Stimulated activated CD4-positive, alpha-beta T cell treated with anti-CD3 and anti-CD28 coated beads, Interleukin-2, amount 100 ng/mL, for 24 hours (primary cell): ENCODE data around the gene MCEE.
"Not testable (repeated sequence)": the region's sequence is repeated elsewhere in the genome, so short reads cannot be mapped to it uniquely, and the experiment has no call there.

Source experiments
- DNase-seq, 2 donors: peaks; one replicate each; pipeline ENCODE4 v3.0.0-alpha.2; 2020

MCEE gene

DNA sequence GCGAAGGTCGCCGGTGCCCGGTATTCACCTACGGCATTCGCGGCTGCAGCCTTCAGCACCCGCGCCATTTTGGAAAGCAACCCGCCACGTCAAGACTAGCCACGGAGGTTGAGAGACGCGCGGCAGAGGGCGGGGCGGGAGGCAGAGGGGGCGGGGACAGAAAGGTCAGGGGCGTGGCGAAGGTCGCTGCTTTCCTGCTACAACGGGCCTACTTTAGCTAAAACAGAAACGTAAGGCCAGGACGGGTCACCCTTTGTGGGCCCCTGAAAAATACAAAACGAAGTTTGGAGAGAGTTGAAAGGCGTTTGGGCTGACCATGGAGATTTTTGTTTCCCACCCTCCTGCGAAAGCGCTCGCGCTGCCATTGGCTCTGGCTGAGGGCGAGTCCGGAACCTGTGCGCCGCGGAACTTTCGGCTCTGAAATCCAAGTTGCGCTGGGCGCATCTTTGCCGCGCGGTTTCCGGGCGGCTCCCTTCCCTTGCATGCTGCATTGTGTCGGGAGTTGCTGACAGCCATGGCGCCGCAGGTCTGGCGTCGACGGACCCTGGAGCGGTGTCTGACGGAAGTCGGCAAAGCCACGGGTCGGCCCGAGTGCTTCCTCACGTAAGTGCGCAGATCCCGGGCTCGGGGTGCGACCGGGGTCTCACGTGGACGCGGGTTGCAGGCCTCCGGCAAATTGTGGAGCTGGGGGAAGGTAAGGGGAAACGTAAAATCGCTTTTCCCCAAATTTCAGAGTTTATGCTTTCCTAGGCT, at the start of gene MCEE, which contains the start of gene MPHOSPH10:
Gene MCEE (minus strand): TSS at position 78 of the 753 bp plus-strand sequence. CDS start 10 bp downstream, at position 68.
Gene MPHOSPH10 (plus strand): TSS at position 483 of the 753 bp plus-strand sequence. CDS start 32 bp downstream, at position 515.
- peak; percentile 89 to 91 for DNase-seq

DNA sequence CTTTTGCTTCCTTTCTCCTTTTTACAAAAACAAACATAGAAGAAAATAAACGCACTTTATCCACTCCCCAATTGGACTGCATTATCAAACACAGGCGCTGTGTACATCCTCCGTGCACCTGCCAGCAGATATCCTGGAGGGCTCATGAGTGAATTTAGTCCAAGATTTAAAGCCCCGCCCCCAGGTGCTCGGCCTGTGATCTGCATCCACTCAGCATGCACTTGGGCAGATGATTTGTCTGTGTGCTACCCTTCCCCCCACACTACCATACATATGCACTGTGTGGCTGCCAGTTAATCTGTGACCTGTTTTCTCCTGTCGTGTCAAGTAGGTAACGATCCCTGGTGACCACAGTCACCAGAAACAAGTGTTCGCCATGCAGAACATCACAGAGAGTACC, 48.8 kb upstream of the MCEE start:
- not testable (repeated sequence) for DNase-seq

- no peak for DNase-seq
Observed at GRCh38 chr2:71174207-71174606, 44.2 kb upstream of the MCEE start.

- DNase-seq, result no peak
Observed at GRCh38 chr2:71173096-71173495, 43.1 kb upstream of the MCEE start.

GRCh38 chr2:71166812-71167211, 36.8 kb upstream of the MCEE start:
- DNase-seq, result no peak

- DNase-seq, result peak; percentile 71 to 74
Observed at GRCh38 chr2:71157124-71157793, 27.2 kb upstream of the MCEE start.

DNA sequence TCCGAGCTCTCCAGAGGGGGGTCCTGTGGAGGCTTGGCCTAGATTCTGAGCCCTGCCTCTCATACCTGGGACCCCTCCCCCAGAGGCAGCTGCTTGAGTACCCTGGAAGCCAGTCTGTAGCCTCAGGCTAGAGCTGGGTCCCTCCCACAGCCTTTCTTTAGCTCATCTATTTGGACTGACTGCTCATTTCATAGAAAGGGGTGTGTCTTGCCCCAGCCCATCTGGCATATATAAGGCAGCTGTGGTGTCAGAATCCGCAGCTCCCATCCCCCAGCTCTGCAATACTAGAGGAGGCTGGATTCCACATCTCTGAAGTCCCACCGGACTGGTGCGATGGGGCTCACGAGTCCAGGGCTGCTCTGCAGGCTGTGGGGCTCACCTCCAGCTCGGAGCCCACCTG, 26.5 kb upstream of the MCEE start:
- DNase-seq, result no peak

DNA sequence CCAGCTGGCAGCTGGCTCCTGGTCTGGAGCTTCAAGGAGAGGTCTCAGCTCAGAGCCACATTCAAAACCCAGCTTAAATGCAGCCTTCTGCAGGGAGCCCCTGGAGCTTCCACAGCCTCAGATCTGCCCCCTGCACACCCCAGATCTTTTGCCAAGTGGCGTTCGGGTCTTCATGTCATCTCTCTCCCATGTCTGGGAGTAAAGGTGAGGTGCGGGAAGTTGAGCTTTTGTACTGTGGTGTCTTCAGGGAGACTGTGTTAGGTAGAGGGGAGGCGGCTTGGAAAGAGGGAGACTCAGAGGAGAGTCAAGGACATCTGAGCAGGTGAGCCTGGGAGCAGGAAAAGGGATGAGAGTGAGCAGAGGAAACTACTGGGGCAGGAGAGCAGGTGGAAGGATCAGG, 25.8 kb upstream of the MCEE start:
- no peak for DNase-seq

- DNase-seq, result peak in 1 of 2 donors; percentile 13
Observed at GRCh38 chr2:71154798-71155197, 24.8 kb upstream of the MCEE start.

GRCh38 chr2:71154279-71154678, 24.2 kb upstream of the MCEE start:
- DNase-seq, result no peak

GRCh38 chr2:71153585-71154224, 23.7 kb upstream of the MCEE start:
- no peak for DNase-seq

- DNase-seq, result peak in 1 of 2 donors; percentile 4
Observed at GRCh38 chr2:71151620-71152019, 21.6 kb upstream of the MCEE start.

GRCh38 chr2:71150082-71150816, 20.2 kb upstream of the MCEE start:
- DNase-seq, result no peak

DNA sequence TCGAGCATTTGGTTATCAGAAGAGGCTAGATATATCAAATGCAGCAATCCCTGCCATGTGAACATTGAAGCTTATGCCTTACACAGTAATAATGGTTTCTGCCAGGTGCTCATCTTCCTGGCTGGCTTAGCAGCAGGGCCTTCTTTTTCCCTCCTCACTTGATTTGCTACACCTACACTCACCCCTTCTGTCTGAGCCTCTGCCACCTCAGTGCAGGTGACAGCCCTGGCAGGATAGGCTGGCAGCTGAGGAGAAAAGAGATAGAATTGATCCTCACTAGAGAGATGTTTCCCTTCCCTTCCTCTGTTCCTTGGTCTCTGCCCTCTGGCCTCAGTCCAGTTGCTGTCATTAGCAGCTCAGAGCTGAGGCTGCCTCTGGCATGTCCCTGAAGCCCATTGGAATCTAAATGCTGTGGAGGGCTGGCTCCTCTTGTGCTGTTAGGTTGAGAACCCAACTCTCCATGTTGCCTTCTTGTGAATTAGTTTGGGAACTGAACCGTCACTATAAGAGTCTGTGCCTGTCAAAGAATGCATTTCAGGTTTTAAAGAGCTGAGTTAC, 18.6 kb upstream of the MCEE start:
- DNase-seq, result no peak

DNA sequence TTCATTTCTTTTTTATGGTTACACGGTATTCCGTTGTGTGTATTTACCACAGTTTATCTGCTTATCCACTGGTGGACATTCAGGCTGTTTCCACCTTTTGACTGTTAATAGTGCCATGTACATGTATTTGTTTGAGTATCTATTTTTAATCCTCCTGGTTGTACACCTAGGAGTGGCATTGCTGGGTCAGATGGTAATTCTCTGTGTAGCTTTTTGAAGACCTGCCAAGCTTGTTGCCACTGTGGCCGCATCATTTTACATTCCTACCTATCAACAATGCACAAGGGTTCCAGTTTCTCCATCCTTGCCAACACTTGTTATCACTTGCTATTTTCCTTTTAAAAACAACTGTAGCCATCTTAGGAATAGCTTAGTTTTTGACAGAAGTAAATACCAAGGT, 13.8 kb upstream of the MCEE start:
- no peak for DNase-seq

DNA sequence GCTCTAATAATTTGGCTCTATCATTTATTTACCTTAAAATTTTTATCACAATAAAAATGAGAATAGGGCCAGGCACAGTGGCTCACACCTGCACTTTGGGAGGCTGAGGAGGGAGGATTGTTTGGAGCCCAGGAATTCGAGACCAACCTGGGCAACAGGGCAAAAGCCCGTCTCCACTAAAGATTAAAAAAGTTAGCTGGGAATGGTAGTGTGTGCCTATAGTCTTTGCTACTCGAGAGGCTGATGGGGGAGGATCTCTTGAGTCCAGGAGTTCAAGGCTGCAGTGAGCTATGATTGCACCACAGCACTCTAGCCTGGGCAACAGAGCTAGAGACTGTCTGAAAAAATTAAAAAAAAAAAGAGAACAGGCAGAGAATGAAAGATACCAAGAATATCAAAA, 6.1 kb upstream of the MCEE start:
- DNase-seq, result no peak

DNA sequence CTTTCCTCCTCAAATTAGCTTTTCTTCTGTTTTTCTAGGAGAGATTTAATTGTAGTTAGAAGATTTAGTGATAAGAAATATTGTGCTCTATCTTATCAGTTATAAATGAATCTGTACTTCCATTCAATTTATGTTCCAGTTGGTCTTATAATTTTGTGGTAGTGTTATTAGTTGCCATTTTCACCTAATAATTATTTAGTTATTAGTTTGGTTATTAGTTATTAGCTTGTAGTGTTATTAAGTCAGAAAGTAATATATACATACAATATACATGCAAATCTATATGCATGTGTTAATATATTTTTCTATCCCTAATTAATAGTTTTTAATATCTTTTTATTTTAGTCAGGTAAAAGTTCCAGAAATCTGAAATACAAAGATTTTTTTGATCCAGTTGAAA, 3.6 kb upstream of the MCEE start:
- DNase-seq, result no peak

- not testable (repeated sequence) for DNase-seq
Observed at GRCh38 chr2:71131387-71132166, 1.5 kb upstream of the MCEE start.

DNA sequence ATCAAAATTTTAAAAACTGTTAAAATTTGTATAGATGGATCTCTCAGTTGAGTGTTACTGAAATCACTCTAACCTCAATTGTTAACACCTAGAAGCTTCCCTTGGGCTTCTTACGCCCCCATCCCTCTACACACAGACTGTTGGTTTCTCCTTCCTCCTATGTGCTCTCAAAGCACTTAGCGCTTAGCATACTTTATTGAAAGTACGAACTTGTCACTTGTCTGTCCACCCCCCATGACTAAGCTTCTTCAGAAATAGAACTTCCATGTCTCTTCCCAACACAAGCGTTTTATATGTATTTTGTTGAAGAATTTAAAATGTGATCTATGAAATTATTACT, 846 bp upstream of the MCEE start:
- no peak for DNase-seq

DNA sequence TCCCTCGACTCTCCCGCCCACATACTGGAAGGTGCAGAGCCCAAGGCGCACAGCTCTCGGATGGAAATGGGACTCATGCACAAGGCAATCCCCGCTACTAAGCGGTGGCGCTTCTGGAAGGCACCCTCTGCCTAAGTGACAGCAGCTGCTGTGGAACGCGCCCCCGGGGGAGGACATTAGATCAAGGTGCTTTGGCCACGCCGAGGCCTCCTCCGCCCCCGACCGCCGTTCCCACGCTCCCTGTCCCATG, 202 bp downstream of the MCEE start:
- no peak for DNase-seq

- no peak for DNase-seq
Observed at GRCh38 chr2:71129114-71129901, 721 bp downstream of the MCEE start.

DNA sequence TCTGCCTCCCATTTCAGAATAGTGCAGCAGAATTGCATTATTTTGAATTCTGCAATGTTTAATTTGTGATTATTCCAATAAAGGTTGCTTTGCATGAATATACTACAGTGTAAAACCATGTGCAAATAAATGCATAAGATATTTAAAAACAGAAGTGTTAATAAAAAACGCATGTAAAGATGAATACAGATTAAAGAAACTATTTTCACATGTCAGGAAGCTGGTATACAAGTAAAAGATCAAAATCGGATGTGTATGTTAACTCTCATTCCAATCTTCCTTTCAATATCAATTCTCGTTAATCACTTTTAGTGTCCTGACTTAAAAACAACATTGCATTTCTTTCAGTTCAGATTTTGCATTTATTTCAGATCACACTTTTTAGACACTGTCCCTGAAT, 3.1 kb downstream of the MCEE start:
- DNase-seq, result no peak
